Tibial nerve (tissue), 4 donors: ENCODE data around the gene CDC7.

ENCODE experiments used
- CTCF ChIP-seq, 5 experiments: fragments of 200-600 bp in 3 of 5; fragments of 450-650 bp in 2 of 5; sonication (generic) in 3 of 5; IDR thresholded peaks; one replicate each; pipeline ENCODE4 v1.5.1; 2016 to 2019; ENCODE audit warnings: antibody characterized with exemption in 5 of 5, mild to moderate bottlenecking in 3 of 5, moderate library complexity in 2 of 5
- EP300 ChIP-seq, 2 donors: sonication (generic); formaldehyde crosslinking; IDR thresholded peaks; one replicate each; pipeline ENCODE4 v1.6.1; 2017; ENCODE audit warnings: antibody characterized with exemption in 2 of 2, mild to moderate bottlenecking in 1 of 2
- POLR2A ChIP-seq, 2 donors: fragments of 450-650 bp; IDR thresholded peaks; one replicate each; pipeline ENCODE4 v1.6.1; 2017; ENCODE audit warnings: antibody characterized with exemption in 2 of 2, mild to moderate bottlenecking in 2 of 2, moderate library complexity in 2 of 2

GRCh38 chr1:91506071-91506470, 5.4 kb downstream of the CDC7 start:
- TF ChIP-seq CTCF (IDR thresholded peaks at IDR 0.05) (no peak), POLR2A (IDR thresholded peaks at IDR 0.05) (no peak), EP300 (IDR thresholded peaks at IDR 0.05) (no peak)
